Ovary (tissue), 3 donors: ENCODE measurements around the gene UBR3.

ENCODE experiments used
- CTCF ChIP-seq, 3 donors: fragments of 450-650 bp in 2 of 3; fragments of 200-600 bp in 1 of 3; IDR thresholded peaks; one replicate each; pipeline versions ENCODE4 v1.5.1 to v1.8.0; 2016 to 2022; ENCODE audit warnings: antibody characterized with exemption in 3 of 3, mild to moderate bottlenecking in 1 of 3
- EP300 ChIP-seq: sonication (generic); formaldehyde crosslinking; IDR thresholded peaks from one replicate; pipeline ENCODE4 v1.6.1; 2017; ENCODE audit warnings: antibody characterized with exemption
- POLR2A ChIP-seq: fragments of 450-650 bp; IDR thresholded peaks from one replicate; pipeline ENCODE4 v1.6.1; 2017; ENCODE audit warnings: antibody characterized with exemption, mild to moderate bottlenecking, moderate library complexity
- donor health status: DM: no; HTN: no; CAD: no.

- TF ChIP-seq EP300 (no peak), POLR2A (no peak), CTCF (IDR thresholded peaks at IDR 0.05) (no peak)
Measured at GRCh38 chr2:170038734-170039133, 211.5 kb downstream of the UBR3 start.
